ENCODE results near the gene OR8B4.

DNA sequence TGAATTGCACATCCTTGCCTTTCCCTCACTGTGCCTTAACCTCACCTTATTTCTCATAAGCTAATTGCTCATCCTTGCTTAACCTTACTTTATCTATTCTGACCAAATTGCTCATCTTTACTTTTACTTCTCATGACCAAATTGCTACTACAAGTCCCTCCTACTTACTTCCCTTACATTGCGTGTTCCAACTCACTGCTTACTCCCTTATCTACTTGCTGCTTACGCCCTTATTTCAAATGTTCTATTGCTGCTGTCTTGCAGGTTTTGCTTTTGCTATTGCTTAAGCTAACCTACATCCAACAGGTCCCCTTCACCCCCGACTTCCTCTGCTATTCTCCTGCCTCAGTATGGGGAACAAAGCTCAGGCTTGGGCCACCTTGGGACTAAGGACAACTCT is 48.4 kb downstream of the OR8B4 start:
- no peak for TF ChIP-seq CTCF (IDR thresholded peaks at IDR 0.05)
- no peak for TF ChIP-seq POLR2A (IDR thresholded peaks at IDR 0.05)
